SK-N-SH (cell line): ENCODE measurements around the gene TLE1. TPM values are rescaled to one million over a fixed set of nuclear protein-coding genes. Genes with fewer than 3 reads are reported as not detected.
A peak's percentile ranks its signal among the peaks of the same experiment; 100 is the strongest.

Experiments
- CTCF ChIA-PET: fragments of 300-600, 350-600 bp; formaldehyde crosslinking; extraction: SDS; loops from one replicate; lab custom pipeline; 2021; lab: Yijun Ruan, JAX
- POLR2A ChIA-PET: fragments of 350-600 bp; sonication (Branson Sonifier 250); formaldehyde crosslinking; extraction: SDS; loops from one replicate; lab custom pipeline; 2020; ENCODE audit warnings: antibody characterized with exemption, inconsistent platforms; lab: Yijun Ruan, JAX
- DNase-seq: peaks from one replicate; pipeline ENCODE4 v3.0.0; 2012
- H2AFZ ChIP-seq: fragments of 200-600 bp; sonication (generic); 2 replicates; pipeline ENCODE4 v1.8.1; 2016; ENCODE audit warnings: antibody characterized with exemption, mild to moderate bottlenecking, low read depth
- H3F3A ChIP-seq: fragments of 200-600 bp; sonication (generic); replicated peaks from 2 replicates; pipeline ENCODE3; 2016; ENCODE audit warnings: antibody characterized with exemption, mild to moderate bottlenecking; ENCODE audit not compliant: insufficient read depth
- H3K27ac ChIP-seq, 2 experiments: fragments of 200-500 bp in 1 of 2; fragments of 200-600 bp in 1 of 2; sonication (Bioruptor generic) in 1 of 2; sonication (generic), shearing (Covaris generic) in 1 of 2; 2 replicates each; pipeline versions ENCODE4 v1.5.1 to v1.6.1; 2014 to 2016; ENCODE audit warnings: low read depth in 2 of 2, inconsistent platforms in 1 of 2, low read length in 1 of 2, mild to moderate bottlenecking in 1 of 2, mixed read lengths in 1 of 2
- H3K27me3 ChIP-seq: fragments of 200-600 bp; sonication (generic), shearing (Covaris generic); 2 replicates; pipeline ENCODE4 v1.6.1; 2016; ENCODE audit warnings: mixed run types; ENCODE audit not compliant: insufficient read depth
- H3K36me3 ChIP-seq, 2 experiments: fragments of 200-500 bp in 1 of 2; fragments of 200-600 bp in 1 of 2; sonication (Bioruptor generic) in 1 of 2; sonication (generic) in 1 of 2; replicated peaks in 1 of 2; 2 replicates each; pipeline versions ENCODE3 to v1.5.1; 2014 to 2016; ENCODE audit warnings: low read length in 1 of 2, mild to moderate bottlenecking in 1 of 2; ENCODE audit not compliant: insufficient read depth in 2 of 2, control insufficient read depth in 1 of 2
- H3K4me1 ChIP-seq, 2 experiments: fragments of 200-500 bp in 1 of 2; fragments of 200-600 bp in 1 of 2; sonication (Bioruptor generic) in 1 of 2; sonication (generic), shearing (Covaris generic) in 1 of 2; 2 replicates each; pipeline versions ENCODE4 v1.5.1 to v1.6.1; 2014 to 2016; ENCODE audit warnings: low read depth in 1 of 2, low read length in 1 of 2, mixed run types in 1 of 2; ENCODE audit not compliant: insufficient read depth in 2 of 2, control insufficient read depth in 1 of 2
- H3K4me2 ChIP-seq: fragments of 200-600 bp; sonication (generic), shearing (Covaris generic); 2 replicates; pipeline ENCODE4 v1.6.1; 2017; ENCODE audit warnings: mixed run types
- H3K4me3 ChIP-seq, 2 experiments: fragments of 200-500 bp in 1 of 2; fragments of 200-600 bp in 1 of 2; sonication (Bioruptor generic) in 1 of 2; sonication (generic), shearing (Covaris generic) in 1 of 2; 2 replicates each; pipeline versions ENCODE4 v1.5.1 to v1.8.1; 2014 to 2016; ENCODE audit warnings: low read depth in 2 of 2, inconsistent platforms in 1 of 2, low read length in 1 of 2, mild to moderate bottlenecking in 1 of 2, mixed read lengths in 1 of 2, moderate library complexity in 1 of 2
- H3K79me2 ChIP-seq: fragments of 200-600 bp; sonication (generic); 2 replicates; pipeline ENCODE4 v1.8.1; 2017; ENCODE audit warnings: mild to moderate bottlenecking; ENCODE audit not compliant: insufficient read depth
- H3K9ac ChIP-seq: fragments of 200-600 bp; sonication (generic); 2 replicates; pipeline ENCODE4 v1.6.1; 2017; ENCODE audit warnings: mixed run types
- H3K9me2 ChIP-seq: fragments of 200-600 bp; sonication (generic); 2 replicates; pipeline ENCODE4 v1.6.1; 2017; ENCODE audit warnings: mixed run types
- H3K9me3 ChIP-seq: fragments of 200-600 bp; sonication (generic); 2 replicates; pipeline ENCODE4 v1.6.1; 2017; ENCODE audit warnings: mixed run types, mild to moderate bottlenecking, moderate library complexity
- H4K20me1 ChIP-seq: fragments of 200-600 bp; sonication (generic); 2 replicates; pipeline ENCODE4 v1.6.1; 2017; ENCODE audit warnings: mild to moderate bottlenecking, mixed run types; ENCODE audit not compliant: insufficient read depth
- CTCF ChIP-seq: fragments of 200-600 bp; sonication (generic); IDR thresholded peaks from 2 replicates; pipeline ENCODE4 v1.6.1; 2017; ENCODE audit warnings: antibody characterized with exemption, mild to moderate bottlenecking, moderate library complexity
- FOXJ3 ChIP-seq: sonication (generic); formaldehyde crosslinking; IDR thresholded peaks from 2 replicates; pipeline ENCODE4 v1.5.1; 2020; ENCODE audit warnings: mild to moderate bottlenecking, missing genetic modification reagents
- GABPA ChIP-seq: IDR thresholded peaks from 2 replicates; pipeline ENCODE4 v1.4.0; 2012; ENCODE audit warnings: low read depth, mild to moderate bottlenecking
- GATA2 ChIP-seq: sonication (generic); formaldehyde crosslinking; IDR thresholded peaks from 2 replicates; pipeline ENCODE4 v1.5.0; 2020; ENCODE audit warnings: mild to moderate bottlenecking, missing genetic modification reagents
- IRF3 ChIP-seq: fragments of 150-350 bp; IDR thresholded peaks from 2 replicates; pipeline ENCODE4 v1.6.1; 2016; ENCODE audit warnings: mild to moderate bottlenecking, low read depth, low read length
- MAX ChIP-seq: IDR thresholded peaks from 2 replicates; pipeline ENCODE4 v1.4.0; 2012; ENCODE audit warnings: low read depth
- MEF2A ChIP-seq: IDR thresholded peaks from 2 replicates; pipeline ENCODE4 v1.4.0; 2012; ENCODE audit warnings: low read depth, borderline replicate concordance
- NFIC ChIP-seq: IDR thresholded peaks from 2 replicates; pipeline ENCODE4 v1.4.0; 2012; ENCODE audit warnings: borderline replicate concordance
- RAD21 ChIP-seq: IDR thresholded peaks from 2 replicates; pipeline ENCODE4 v1.6.1; 2012; ENCODE audit warnings: mild to moderate bottlenecking, low read length
- RXRA ChIP-seq: IDR thresholded peaks from 2 replicates; pipeline ENCODE4 v1.4.0; 2012; ENCODE audit warnings: low read depth, mild to moderate bottlenecking, borderline replicate concordance
- SMC3 ChIP-seq: IDR thresholded peaks from 2 replicates; pipeline ENCODE4 v1.6.1; 2012; ENCODE audit warnings: low read depth, low read length, improper control_type of control experiment
- TAF1 ChIP-seq: IDR thresholded peaks from 2 replicates; pipeline ENCODE4 v1.6.1; 2012; ENCODE audit warnings: low read depth, mild to moderate bottlenecking, low read length, moderate library complexity, borderline replicate concordance
- TCF12 ChIP-seq: IDR thresholded peaks from 2 replicates; pipeline ENCODE4 v1.4.0; 2012
- TEAD4 ChIP-seq: IDR thresholded peaks from 2 replicates; pipeline ENCODE4 v1.4.0; 2012; ENCODE audit warnings: mild to moderate bottlenecking, borderline replicate concordance; ENCODE audit not compliant: insufficient read depth
- USF1 ChIP-seq: IDR thresholded peaks from 2 replicates; pipeline ENCODE4 v1.4.0; 2012; ENCODE audit warnings: low read depth, borderline replicate concordance
- ZBTB33 ChIP-seq: IDR thresholded peaks from 2 replicates; pipeline ENCODE4 v1.4.0; 2012; ENCODE audit warnings: low read depth, borderline replicate concordance
- WGBS: methylation state at CpG from one replicate; pipeline ENCODE4 v1.1.6; 2017; ENCODE audit warnings: low lambda C conversion rate; 5-methylcytosine and 5-hydroxymethylcytosine counted together
- polyA plus RNA-seq, 3 experiments: library from polyadenylated mRNA; depleted of rRNA; stranded (reverse); fragments of >200 nt; gene quantifications; 2 replicates each; pipeline ENCODE4 v1.2.3, GENCODE V29; 2012

TLE1 gene
- polyA plus RNA-seq, 1 of the 3 experiments (the other 2 are of a cell fraction) = 33.0 TPM

GRCh38 chr9:81536242-81537025, 152.9 kb downstream of the TLE1 start:
- Histone ChIP-seq H3K36me3 (no peaks in the 10 kb centered on the region), H3K9me3 (no peaks in the 10 kb centered on the region), H3K4me1 (peaks cover 5% of the 10 kb centered on the region in 2 experiments; a peak in 3 of 4 replicates), H3K27ac (peak overlapping the region in 1 of 2 experiments; percentile 44; a peak in 2 of 4 replicates), H4K20me1 (no peaks in the 10 kb centered on the region), H3K4me3 (no peak overlapping the region), H3K79me2 (no peaks in the 10 kb centered on the region), H3K27me3 (no peaks in the 10 kb centered on the region), H2AFZ (no peak overlapping the region), H3K9ac (no peak overlapping the region), H3K9me2 (no peaks in the 10 kb centered on the region), H3F3A (peaks cover 13% of the 10 kb centered on the region), H3K4me2 (no peak overlapping the region)
- TF ChIP-seq TEAD4 (no peak), USF1 (no peak), CTCF (no peak), FOXJ3 (no peak), RXRA (no peak)
- ChIA-PET CTCF (interaction anchor here (1.3 to 1.8 kb wide), 2 partner anchors 14 to 150 kb away, joined by 4 read pairs; no protein-coding TSS in a partner anchor), POLR2A (no interaction called here)
- no peak for DNase-seq
- WGBS = 91% methylated on average over 9 of the region's 9 CpGs

GRCh38 chr9:81535542-81536241, 153.7 kb downstream of the TLE1 start:
- Histone ChIP-seq H3K9me2 (no peaks in the 10 kb centered on the region), H3K9ac (no peak overlapping the region), H2AFZ (no peak overlapping the region), H3K9me3 (no peaks in the 10 kb centered on the region), H3K4me2 (no peak overlapping the region), H3K4me3 (no peak overlapping the region), H3K27me3 (no peaks in the 10 kb centered on the region), H3K36me3 (no peaks in the 10 kb centered on the region), H3F3A (peaks cover 13% of the 10 kb centered on the region), H3K79me2 (no peaks in the 10 kb centered on the region), H3K4me1 (peaks cover 5% of the 10 kb centered on the region in 2 experiments; a peak in 3 of 4 replicates), H4K20me1 (no peaks in the 10 kb centered on the region), H3K27ac (peak overlapping the region in 1 of 2 experiments; percentile 44; a peak in 2 of 4 replicates)
- DNase-seq = no peak
- ChIA-PET POLR2A (no interaction called here), CTCF (interaction anchor here (1.3 to 1.8 kb wide), 2 partner anchors 13 to 151 kb away, joined by 4 read pairs; no protein-coding TSS in a partner anchor)
- WGBS = 58% methylated on average over 9 of the region's 9 CpGs
- TF ChIP-seq GATA2 (CRISPR knock-in tag) (no peak), GABPA (no peak), IRF3 (no peak), ZBTB33 (no peak), CTCF (no peak), MAX (no peak), TCF12 (peak; percentile 67), NFIC (peak; percentile 34; the same call in 1 of the 2 replicates), MEF2A (no peak), RAD21 (no peak), SMC3 (no peak), TAF1 (no peak), FOXJ3 (no peak)
